DND-41 (cell line): ENCODE results near the gene CDR2L.
"Not testable (repeated sequence)": the region's sequence is repeated elsewhere in the genome, so short reads cannot be mapped to it uniquely, and the experiment has no call there.

Source experiments
- ATAC-seq: fragments of 200-7000 bp; cut with Tn5 transposase; 3 replicates; pipeline ENCODE4 v1.9.1; 2021; ENCODE audit warnings: low read depth; ENCODE audit not compliant: insufficient read depth
- DNase-seq: peaks from one replicate; pipeline ENCODE4 v3.0.0-alpha.2; 2020
- H2AFZ ChIP-seq: 2 replicates; pipeline ENCODE4 v1.6.0; 2012; ENCODE audit warnings: low read depth, low read length
- H3K27ac ChIP-seq: 2 replicates; pipeline ENCODE4 v1.5.1; 2012; ENCODE audit warnings: low read length, inconsistent platforms
- H3K27me3 ChIP-seq: fragments of 200-600 bp; sonication (generic); 2 replicates; pipeline ENCODE4 v1.6.0; 2012; ENCODE audit warnings: low read length, mild to moderate bottlenecking, inconsistent platforms; ENCODE audit not compliant: insufficient read depth, poor library complexity
- H3K36me3 ChIP-seq: 2 replicates; pipeline ENCODE4 v1.5.1; 2012; ENCODE audit warnings: low read length, inconsistent platforms; ENCODE audit not compliant: insufficient read depth
- H3K4me1 ChIP-seq: 2 replicates; pipeline ENCODE4 v1.5.1; 2012; ENCODE audit warnings: mild to moderate bottlenecking, low read length; ENCODE audit not compliant: insufficient read depth
- H3K4me2 ChIP-seq: 2 replicates; pipeline ENCODE4 v1.6.0; 2012; ENCODE audit warnings: mild to moderate bottlenecking, moderate library complexity, low read length, inconsistent platforms; ENCODE audit not compliant: insufficient read depth
- H3K4me3 ChIP-seq, 2 experiments: fragments of 200-600 bp in 1 of 2; shearing (Covaris generic) in 1 of 2; 2 replicates each; pipeline ENCODE4 v1.5.1; 2012 to 2016; ENCODE audit warnings: inconsistent platforms in 2 of 2, low read length in 2 of 2, mild to moderate bottlenecking in 2 of 2, low read depth in 1 of 2, moderate library complexity in 1 of 2
- H3K79me2 ChIP-seq: 2 replicates; pipeline ENCODE4 v1.6.0; 2012; ENCODE audit warnings: low read length, inconsistent platforms; ENCODE audit not compliant: insufficient read depth
- H3K9ac ChIP-seq: 2 replicates; pipeline ENCODE4 v1.6.0; 2012; ENCODE audit warnings: low read depth, mild to moderate bottlenecking, inconsistent platforms, low read length, moderate library complexity
- H3K9me3 ChIP-seq: 2 replicates; pipeline ENCODE4 v1.5.1; 2012; ENCODE audit warnings: low read length, moderate library complexity, mild to moderate bottlenecking, inconsistent platforms; ENCODE audit not compliant: insufficient read depth, severe bottlenecking
- H4K20me1 ChIP-seq: 2 replicates; pipeline ENCODE4 v1.6.0; 2012; ENCODE audit warnings: low read length; ENCODE audit not compliant: insufficient read depth
- CTCF ChIP-seq: IDR thresholded peaks from 2 replicates; pipeline ENCODE4 v1.5.1; 2012; ENCODE audit warnings: borderline replicate concordance, low read length, moderate library complexity, mild to moderate bottlenecking; ENCODE audit not compliant: poor library complexity, severe bottlenecking; ENCODE audit errors: extremely low read depth
- EZH2 ChIP-seq: IDR thresholded peaks from 3 replicates; pipeline ENCODE4 v1.6.1; 2012; ENCODE audit warnings: borderline replicate concordance, low read depth, mild to moderate bottlenecking, moderate library complexity, low read length, inconsistent platforms; ENCODE audit not compliant: severe bottlenecking

CDR2L gene

DNA sequence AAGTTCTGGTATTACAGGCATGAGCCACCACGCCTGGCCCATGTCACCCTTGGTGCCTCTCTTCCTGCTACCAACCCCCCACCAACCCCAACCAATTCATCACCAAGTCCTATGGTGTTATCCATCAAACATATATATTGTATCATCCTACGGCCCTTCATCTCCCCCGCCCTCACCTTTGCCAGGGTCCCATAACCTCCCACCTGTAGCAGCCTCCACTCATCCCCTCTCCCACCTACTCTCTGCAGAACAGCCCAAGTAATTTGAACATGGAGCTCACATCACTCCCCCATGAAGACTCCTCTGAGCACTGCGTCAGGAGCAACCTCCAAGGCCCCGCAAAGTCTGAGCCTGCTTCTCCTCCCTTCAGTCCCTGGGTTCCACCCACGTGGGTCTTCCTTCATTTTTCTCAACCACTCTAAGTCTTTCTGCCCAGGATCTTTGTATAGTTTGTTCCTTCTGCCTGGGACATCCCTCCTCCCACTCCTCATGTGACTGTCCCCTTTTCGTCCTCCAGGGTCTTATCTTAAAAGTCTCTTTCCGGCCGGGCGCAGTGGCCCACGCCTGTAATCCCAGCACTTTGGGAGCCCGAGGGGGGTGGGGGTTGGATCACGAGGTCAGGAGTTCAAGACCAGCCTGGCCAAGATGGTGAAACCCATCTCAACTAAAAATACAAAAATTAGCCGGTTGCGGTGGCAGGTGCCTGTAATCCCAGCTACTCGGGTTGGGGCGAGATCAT, 7.9 kb upstream of the CDR2L start:
- no peaks in the 10 kb centered on the region for H4K20me1 ChIP-seq
- H3K27me3 ChIP-seq: peaks cover 6% of the 10 kb centered on the region
- no peak for ATAC-seq
- no peak overlapping the region for H3K27ac ChIP-seq
- H3K4me2 ChIP-seq: no peak overlapping the region
- no peak for TF ChIP-seq EZH2
- no peak for TF ChIP-seq CTCF
- H3K4me3 ChIP-seq: no peak overlapping the region
- no peaks in the 10 kb centered on the region for H3K9me3 ChIP-seq
- no peak overlapping the region for H3K9ac ChIP-seq
- DNase-seq: no peak
- H2AFZ ChIP-seq: no peak overlapping the region
- H3K4me1 ChIP-seq: peaks cover 19% of the 10 kb centered on the region
- H3K79me2 ChIP-seq: no peaks in the 10 kb centered on the region
- no peaks in the 10 kb centered on the region for H3K36me3 ChIP-seq

GRCh38 chr17:74981318-74981978, 6.0 kb upstream of the CDR2L start:
- peak overlapping the region; percentile 1 to 56; a peak in 3 of 4 replicates for H3K4me3 ChIP-seq
- H2AFZ ChIP-seq: peak overlapping the region; percentile 70
- peaks cover 5% of the 10 kb centered on the region for H3K27me3 ChIP-seq
- DNase-seq: no peak
- H4K20me1 ChIP-seq: no peaks in the 10 kb centered on the region
- H3K9ac ChIP-seq: peak overlapping the region; percentile 40
- no peak; the same call in 2 of the 3 replicates for ATAC-seq
- no peaks in the 10 kb centered on the region for H3K9me3 ChIP-seq
- H3K4me2 ChIP-seq: peak overlapping the region; percentile 70
- TF ChIP-seq EZH2 (no peak), CTCF (no peak)
- H3K79me2 ChIP-seq: no peaks in the 10 kb centered on the region
- H3K27ac ChIP-seq: peak overlapping the region; percentile 27; the same call in 1 of the 2 replicates
- H3K36me3 ChIP-seq: no peaks in the 10 kb centered on the region
- H3K4me1 ChIP-seq: peaks cover 19% of the 10 kb centered on the region

DNA sequence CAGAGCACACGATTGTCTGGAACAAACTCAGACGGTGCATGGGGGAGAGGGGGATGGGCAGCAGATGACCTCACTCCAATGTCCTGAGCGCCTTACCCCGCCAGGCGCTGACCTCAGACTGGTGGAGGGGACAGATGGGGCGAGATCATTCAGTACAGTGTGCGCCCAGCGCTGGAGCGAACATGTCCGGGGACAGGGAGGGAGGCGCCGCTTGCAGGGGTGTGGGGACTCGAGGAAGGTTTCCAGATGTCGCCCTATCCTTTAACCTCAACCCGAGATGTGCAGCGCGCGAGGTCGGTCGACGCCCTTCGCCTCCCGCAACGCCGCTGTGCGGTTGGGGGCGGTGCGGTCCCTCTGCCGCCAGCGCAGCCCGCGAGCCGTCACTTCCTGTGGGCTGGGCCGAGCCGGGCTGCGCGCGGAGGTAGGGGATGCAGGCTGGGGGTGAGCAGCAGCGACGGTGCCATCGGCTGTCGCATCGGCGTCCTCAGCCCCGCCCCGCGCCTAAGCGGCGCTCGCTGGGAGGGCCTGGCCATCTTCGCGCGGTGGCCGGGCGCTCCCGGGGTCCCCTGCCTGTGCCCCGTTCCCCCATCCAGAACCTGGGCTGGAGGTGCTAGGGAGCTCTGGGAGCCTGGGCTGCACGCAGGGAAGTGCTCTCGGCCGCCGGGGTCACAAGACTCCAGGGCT, 5.3 kb upstream of the CDR2L start:
- Histone ChIP-seq H3K36me3 (no peaks in the 10 kb centered on the region), H3K4me2 (peak overlapping the region; percentile 70), H4K20me1 (no peaks in the 10 kb centered on the region), H3K9ac (peak overlapping the region; percentile 40), H2AFZ (peak overlapping the region; percentile 70), H3K27me3 (peaks cover 5% of the 10 kb centered on the region), H3K4me1 (peaks cover 23% of the 10 kb centered on the region), H3K79me2 (no peaks in the 10 kb centered on the region), H3K4me3 (peak overlapping the region; percentile 1 to 56; a peak in 3 of 4 replicates), H3K9me3 (no peaks in the 10 kb centered on the region), H3K27ac (peak overlapping the region; percentile 27; the same call in 1 of the 2 replicates)
- peak; percentile 97 for ATAC-seq
- TF ChIP-seq CTCF: peak; percentile 17
- TF ChIP-seq EZH2: no peak
- DNase-seq: peak; percentile 83

- H3K79me2 ChIP-seq, ATAC-seq, H3K27ac ChIP-seq, H3K36me3 ChIP-seq, H3K27me3 ChIP-seq, H3K9me3 ChIP-seq, DNase-seq, H4K20me1 ChIP-seq: not testable (repeated sequence)
- Histone ChIP-seq H3K9ac (peak overlapping the region; percentile 40), H2AFZ (peak overlapping the region; percentile 70), H3K4me2 (peak overlapping the region; percentile 70), H3K4me1 (peaks cover 29% of the 10 kb centered on the region), H3K4me3 (peak overlapping the region in 1 of 2 experiments; percentile 56; a peak in 2 of 4 replicates)
Measured at GRCh38 chr17:74982663-74983313, 4.6 kb upstream of the CDR2L start.
